Thoracic aorta (tissue), 2 donors: ENCODE data around the gene CCDC85A. TPM values are rescaled to one million over a fixed set of nuclear protein-coding genes. Genes with fewer than 3 reads are reported as not detected.

Experiments
- ATAC-seq: fragments of 150-250 bp; one replicate; pipeline ENCODE4 v1.8.0; 2017; ENCODE audit warnings: low read depth; ENCODE audit not compliant: insufficient number of reproducible peaks, low FRiP score
- DNase-seq: peaks from one replicate; pipeline ENCODE4 v3.0.0-alpha.2; 2020; ENCODE audit warnings: low spot score
- H3K27ac ChIP-seq, 2 donors: fragments of 200-600 bp; sonication (generic); 1 replicate in 1 of 2; 2 replicates in 1 of 2; pipeline ENCODE4 v1.5.1; 2016; ENCODE audit warnings: mild to moderate bottlenecking in 2 of 2, moderate library complexity in 2 of 2
- H3K27me3 ChIP-seq: fragments of 200-600 bp; sonication (generic); replicated peaks from 2 replicates; pipeline ENCODE4 v1.6.0; 2016; ENCODE audit warnings: mild to moderate bottlenecking; ENCODE audit not compliant: insufficient read depth
- H3K36me3 ChIP-seq: fragments of 200-600 bp; sonication (generic); one replicate; pipeline ENCODE4 v1.5.1; 2016
- H3K4me1 ChIP-seq, 2 donors: fragments of 200-600 bp; sonication (generic); 1 replicate in 1 of 2; 2 replicates in 1 of 2; pipeline versions ENCODE4 v1.5.1 to v1.6.0; 2016; ENCODE audit warnings: low read depth in 2 of 2, mild to moderate bottlenecking in 1 of 2; ENCODE audit not compliant: control insufficient read depth in 1 of 2
- H3K4me3 ChIP-seq: fragments of 200-600 bp; sonication (generic); 2 replicates; pipeline ENCODE4 v1.5.1; 2016; ENCODE audit warnings: mild to moderate bottlenecking
- H3K9me3 ChIP-seq: fragments of 200-600 bp; sonication (generic); 2 replicates; pipeline ENCODE4 v1.5.1; 2016
- total RNA-seq, 2 donors: library from RNA; depleted of rRNA; stranded (reverse); fragments of >200 nt; gene quantifications; one replicate each; pipeline versions ENCODE4 v1.1.0 to v1.2.3, GENCODE V29; 2016
- TF ChIP-seq, protein P1 (sequence below): fragments of 200-600 bp; sonication (generic); IDR thresholded peaks from one replicate; pipeline ENCODE4 v1.5.1; 2019; ENCODE audit warnings: antibody characterized with exemption

The CCDC85A gene
- total RNA-seq, 2 donors from 2014 or later: 3.7 to 4.2 TPM

DNA sequence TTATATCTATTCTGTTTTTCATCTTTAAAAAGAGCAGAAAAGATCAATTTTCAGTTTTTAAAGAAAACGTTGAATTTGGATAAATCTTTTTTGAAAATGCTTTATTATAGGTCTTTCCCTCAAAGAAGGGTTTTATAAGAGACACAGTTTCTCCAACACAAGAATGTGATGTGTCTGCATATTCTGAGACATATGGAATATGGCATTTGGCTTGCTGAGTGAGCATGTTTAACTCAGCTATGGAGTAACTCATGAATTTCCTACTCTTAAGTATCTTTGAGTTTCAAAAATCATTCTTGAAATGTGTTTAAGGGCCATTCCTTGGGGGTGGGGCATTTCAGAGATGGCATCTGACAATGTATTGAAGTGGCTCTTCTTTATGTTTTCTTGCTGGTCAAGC is 191.5 kb downstream of the CCDC85A start:
- Histone ChIP-seq H3K9me3 (no peaks in the 10 kb centered on the region), H3K4me3 (no peak overlapping the region), H3K27ac (no peak overlapping the region), H3K4me1 (no peaks in the 10 kb centered on the region), H3K27me3 (no peaks in the 10 kb centered on the region), H3K36me3 (no peaks in the 10 kb centered on the region)
- ATAC-seq (no peak), DNase-seq (no peak)
- TF ChIP-seq, protein P1, sequence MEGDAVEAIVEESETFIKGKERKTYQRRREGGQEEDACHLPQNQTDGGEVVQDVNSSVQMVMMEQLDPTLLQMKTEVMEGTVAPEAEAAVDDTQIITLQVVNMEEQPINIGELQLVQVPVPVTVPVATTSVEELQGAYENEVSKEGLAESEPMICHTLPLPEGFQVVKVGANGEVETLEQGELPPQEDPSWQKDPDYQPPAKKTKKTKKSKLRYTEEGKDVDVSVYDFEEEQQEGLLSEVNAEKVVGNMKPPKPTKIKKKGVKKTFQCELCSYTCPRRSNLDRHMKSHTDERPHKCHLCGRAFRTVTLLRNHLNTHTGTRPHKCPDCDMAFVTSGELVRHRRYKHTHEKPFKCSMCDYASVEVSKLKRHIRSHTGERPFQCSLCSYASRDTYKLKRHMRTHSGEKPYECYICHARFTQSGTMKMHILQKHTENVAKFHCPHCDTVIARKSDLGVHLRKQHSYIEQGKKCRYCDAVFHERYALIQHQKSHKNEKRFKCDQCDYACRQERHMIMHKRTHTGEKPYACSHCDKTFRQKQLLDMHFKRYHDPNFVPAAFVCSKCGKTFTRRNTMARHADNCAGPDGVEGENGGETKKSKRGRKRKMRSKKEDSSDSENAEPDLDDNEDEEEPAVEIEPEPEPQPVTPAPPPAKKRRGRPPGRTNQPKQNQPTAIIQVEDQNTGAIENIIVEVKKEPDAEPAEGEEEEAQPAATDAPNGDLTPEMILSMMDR: no peak

DNA sequence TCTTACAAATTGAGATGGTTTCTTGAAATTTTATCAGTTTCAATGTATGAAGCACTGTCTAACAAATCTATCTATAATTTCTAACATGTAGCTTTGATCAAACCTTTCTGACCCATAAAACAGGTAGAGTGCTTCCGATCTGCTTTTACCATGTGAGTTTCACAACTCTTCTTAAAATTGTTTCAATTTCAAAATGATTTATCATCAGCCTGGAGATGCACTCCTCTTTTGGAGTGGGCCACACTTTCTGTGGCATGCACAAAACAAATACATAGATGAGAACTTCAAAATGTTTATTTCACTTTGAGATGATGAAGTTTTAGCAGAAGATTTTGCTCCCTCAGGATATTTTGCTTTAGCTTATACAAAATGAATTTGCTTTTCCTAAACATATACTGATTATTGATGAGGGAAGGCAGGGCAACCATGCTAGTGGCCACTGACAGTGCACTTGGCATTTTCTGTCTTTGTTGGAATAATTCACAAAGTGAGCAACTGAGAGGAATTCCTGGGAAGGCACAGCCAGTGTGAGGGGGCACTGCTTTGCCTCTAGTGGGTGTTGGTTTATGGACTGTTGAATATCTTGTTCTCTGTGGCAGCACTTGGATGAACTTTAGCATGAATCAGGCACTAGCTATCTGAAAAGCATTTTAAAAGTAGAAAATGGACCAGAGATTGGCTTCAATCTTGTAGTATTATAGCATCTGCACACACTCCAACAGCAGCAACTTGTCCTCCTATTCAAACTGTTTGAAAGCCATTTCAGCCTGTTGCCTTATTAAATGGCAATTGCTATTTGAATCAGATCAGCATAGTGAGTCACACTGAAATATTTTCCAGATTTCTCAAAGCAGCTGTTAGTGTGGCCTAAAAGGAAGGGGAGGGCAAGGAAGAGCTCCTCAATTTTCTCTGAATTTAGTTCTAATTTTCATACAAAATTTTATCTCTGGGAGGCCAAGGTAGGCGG is 193.2 kb downstream of the CCDC85A start:
- DNase-seq (no peak), ATAC-seq (no peak)
- H3K4me1 ChIP-seq: no peaks in the 10 kb centered on the region
- no peaks in the 10 kb centered on the region for H3K9me3 ChIP-seq
- no peaks in the 10 kb centered on the region for H3K27me3 ChIP-seq
- H3K36me3 ChIP-seq: no peaks in the 10 kb centered on the region
- H3K4me3 ChIP-seq: no peak overlapping the region
- no peak overlapping the region for H3K27ac ChIP-seq
- TF ChIP-seq, protein P1: no peak

DNA sequence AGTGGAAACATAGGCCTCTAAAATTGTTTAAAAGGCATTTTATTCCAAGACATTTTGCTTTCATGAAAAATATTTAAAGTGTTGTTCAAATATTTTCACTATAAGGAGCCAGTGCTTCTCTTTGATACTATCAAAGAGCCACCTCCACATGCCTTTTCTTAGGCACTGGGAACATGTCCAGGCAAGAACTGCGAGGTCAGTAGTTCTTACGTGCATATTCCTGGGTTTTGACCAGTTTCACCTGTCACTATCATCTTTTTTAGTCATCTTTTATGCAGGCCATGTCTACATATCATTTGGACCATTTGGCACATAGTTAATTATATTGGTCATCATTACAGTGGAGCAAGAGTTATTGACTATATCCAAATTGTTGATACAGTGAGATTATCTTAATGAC is 195.3 kb downstream of the CCDC85A start:
- Histone ChIP-seq H3K27me3 (no peaks in the 10 kb centered on the region), H3K4me3 (no peak overlapping the region)
- ATAC-seq: no peak

DNA sequence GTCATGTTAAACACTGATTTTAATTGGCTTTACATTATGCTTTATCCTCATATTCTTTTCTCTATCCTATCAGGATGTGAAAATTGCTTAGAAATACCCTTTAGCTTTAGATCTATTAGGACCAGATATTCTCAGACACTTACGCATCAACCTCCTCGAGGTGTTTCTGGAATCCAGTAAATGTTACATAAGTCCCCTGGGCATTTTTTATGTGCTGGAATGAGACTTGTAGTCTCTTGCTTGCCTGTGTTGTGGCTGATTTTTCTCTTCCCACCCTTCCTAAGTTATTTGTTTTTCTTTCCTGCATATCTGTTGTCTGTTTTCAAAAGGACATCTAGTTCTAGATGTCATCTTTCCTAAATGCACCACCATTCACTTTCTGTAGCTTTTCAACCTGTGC is 197.1 kb downstream of the CCDC85A start:
- ATAC-seq: no peak
- H3K4me1 ChIP-seq: no peaks in the 10 kb centered on the region
- H3K9me3 ChIP-seq: no peaks in the 10 kb centered on the region
- no peaks in the 10 kb centered on the region for H3K27me3 ChIP-seq
- no peak overlapping the region for H3K4me3 ChIP-seq
- TF ChIP-seq, protein P1: no peak
- H3K27ac ChIP-seq: no peak overlapping the region
- H3K36me3 ChIP-seq: no peaks in the 10 kb centered on the region
- no peak for DNase-seq

More for the DNA sequence above, 195.3 kb downstream of the CCDC85A start:
- no peak for DNase-seq
- TF ChIP-seq, protein P1: no peak
- Histone ChIP-seq H3K4me1 (no peaks in the 10 kb centered on the region), H3K9me3 (no peaks in the 10 kb centered on the region), H3K36me3 (no peaks in the 10 kb centered on the region), H3K27ac (no peak overlapping the region)

DNA sequence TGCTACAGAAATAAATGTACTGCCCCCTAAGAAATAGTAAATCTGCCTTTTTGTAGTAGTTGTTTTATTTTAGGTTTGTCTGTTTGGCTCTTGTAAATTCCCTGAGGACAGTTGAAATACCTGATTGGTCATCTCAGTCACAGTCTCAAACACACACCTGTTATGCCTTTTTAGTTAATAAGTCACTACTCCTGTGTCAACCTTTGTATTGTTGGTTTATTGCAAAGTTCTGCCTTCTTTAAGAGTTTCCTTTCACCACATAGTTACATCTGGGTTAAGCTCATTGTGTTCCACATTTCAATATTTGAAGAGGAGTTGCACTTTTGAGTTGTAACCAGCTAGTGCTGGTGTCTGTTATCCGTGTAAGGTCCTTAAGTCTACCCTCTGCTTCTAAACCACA is 198.7 kb downstream of the CCDC85A start:
- no peaks in the 10 kb centered on the region for H3K9me3 ChIP-seq
- no peak overlapping the region for H3K4me3 ChIP-seq
- H3K36me3 ChIP-seq: no peaks in the 10 kb centered on the region
- H3K27ac ChIP-seq: no peak overlapping the region
- H3K27me3 ChIP-seq: no peaks in the 10 kb centered on the region
- TF ChIP-seq, protein P1: no peak
- no peaks in the 10 kb centered on the region for H3K4me1 ChIP-seq
- ATAC-seq (no peak), DNase-seq (no peak)
